Fibroblast of lung (primary cell): Measurements from ENCODE around the gene GDF10. TPM values are rescaled to one million over a fixed set of nuclear protein-coding genes. Genes with fewer than 3 reads are reported as not detected.

Source experiments
- DNase-seq, 2 donors: peaks; one replicate each; pipeline versions ENCODE4 v3.0.0 to v3.0.0-alpha.2; 2010; ENCODE audit warnings: low read depth in 2 of 2
- H2AFZ ChIP-seq: 2 replicates; pipeline ENCODE4 v1.5.1; 2012; ENCODE audit warnings: low read length, control low read depth, inconsistent platforms
- H3K27ac ChIP-seq: 2 replicates; pipeline ENCODE4 v1.5.1; 2011; ENCODE audit warnings: low read length, control low read depth; ENCODE audit not compliant: insufficient read depth
- H3K27me3 ChIP-seq: 2 replicates; pipeline ENCODE4 v1.5.1; 2011; ENCODE audit warnings: mild to moderate bottlenecking, low read length; ENCODE audit not compliant: control insufficient read depth, insufficient read depth
- H3K36me3 ChIP-seq: 2 replicates; pipeline ENCODE4 v1.5.1; 2011; ENCODE audit warnings: low read length; ENCODE audit not compliant: control insufficient read depth, insufficient read depth
- H3K4me1 ChIP-seq: 2 replicates; pipeline ENCODE4 v1.5.1; 2011; ENCODE audit warnings: low read length; ENCODE audit not compliant: control insufficient read depth, insufficient read depth; ENCODE audit errors: extremely low read depth
- H3K4me2 ChIP-seq: 2 replicates; pipeline ENCODE4 v1.5.1; 2011; ENCODE audit warnings: low read length, control low read depth; ENCODE audit not compliant: insufficient read depth; ENCODE audit errors: extremely low read depth
- H3K4me3 ChIP-seq, 4 experiments: fragments of 200-600 bp in 1 of 4; sonication (generic) in 1 of 4; replicated peaks in 1 of 4; 2 replicates each; pipeline ENCODE4 v1.5.1; 2011 to 2016; ENCODE audit warnings: low read length in 4 of 4, low read depth in 3 of 4, mild to moderate bottlenecking in 3 of 4, control low read depth in 2 of 4, inconsistent platforms in 1 of 4, mixed read lengths in 1 of 4; ENCODE audit not compliant: insufficient read depth in 1 of 4; ENCODE audit errors: control extremely low read depth in 1 of 4
- H3K79me2 ChIP-seq: 2 replicates; pipeline ENCODE4 v1.5.1; 2012; ENCODE audit warnings: mild to moderate bottlenecking, low read length, inconsistent platforms; ENCODE audit not compliant: control insufficient read depth, insufficient read depth
- H3K9ac ChIP-seq: 2 replicates; pipeline ENCODE4 v1.5.1; 2011; ENCODE audit warnings: mild to moderate bottlenecking, low read length, control low read depth; ENCODE audit not compliant: insufficient read depth
- H3K9me3 ChIP-seq: 2 replicates; pipeline ENCODE4 v1.5.1; 2012; ENCODE audit warnings: low read depth, low read length; ENCODE audit not compliant: control insufficient read depth, insufficient read depth
- H4K20me1 ChIP-seq: 2 replicates; pipeline ENCODE4 v1.5.1; 2011; ENCODE audit warnings: low read length; ENCODE audit not compliant: control insufficient read depth, insufficient read depth; ENCODE audit errors: extremely low read depth
- CTCF ChIP-seq, 2 donors: IDR thresholded peaks in 1 of 2; conservative IDR thresholded peaks in 1 of 2; 1 replicate in 1 of 2; 2 replicates in 1 of 2; pipeline ENCODE4 v1.5.1; 2011 to 2012; ENCODE audit warnings: low read length in 2 of 2, control low read depth in 1 of 2, inconsistent platforms in 1 of 2, low read depth in 1 of 2, mild to moderate bottlenecking in 1 of 2
- EZH2 ChIP-seq: IDR thresholded peaks from 2 replicates; pipeline ENCODE4 v1.5.1; 2012; ENCODE audit warnings: low read length, control low read depth, mild to moderate bottlenecking; ENCODE audit errors: missing control alignments
- polyA plus RNA-seq, 2 donors: library from polyadenylated mRNA; depleted of rRNA in 1 of 2; stranded (reverse) in 1 of 2; unstranded in 1 of 2; fragments of >200 nt; gene quantifications; 2 replicates each; pipeline ENCODE4 v1.2.1, GENCODE V29; 2011 to 2012; ENCODE audit warnings: missing spikeins in 1 of 2
- total RNA-seq: library from RNA; depleted of rRNA; stranded (reverse); fragments of >200 nt; gene quantifications from 2 replicates; pipeline ENCODE4 v1.2.1, GENCODE V29; 2014

GDF10 gene
- total and polyA plus RNA-seq, 2 donors (not counting 1 experiment from before 2014, with no cell fraction given): 6.2 to 25.1 TPM

GRCh38 chr10:47357131-47357582, 57.2 kb downstream of the GDF10 start:
- Histone ChIP-seq H3K4me1 (no peaks in the 10 kb centered on the region), H3K9ac (no peak overlapping the region), H3K4me2 (no peak overlapping the region), H3K27me3 (peaks cover 2% of the 10 kb centered on the region), H3K27ac (no peak overlapping the region), H3K36me3 (no peaks in the 10 kb centered on the region), H3K9me3 (no peaks in the 10 kb centered on the region), H3K4me3 (no peak overlapping the region), H4K20me1 (no peaks in the 10 kb centered on the region), H2AFZ (no peak overlapping the region), H3K79me2 (no peaks in the 10 kb centered on the region)
- DNase-seq: no peak
- TF ChIP-seq CTCF (conservative IDR thresholded peaks at IDR 0.05 in 1 of 2, IDR thresholded peaks at IDR 0.05 in 1 of 2; ENCODE audit: low read depth in 1 of 2, low read length in 2 of 2) (no peak), EZH2 (no peak)

DNA sequence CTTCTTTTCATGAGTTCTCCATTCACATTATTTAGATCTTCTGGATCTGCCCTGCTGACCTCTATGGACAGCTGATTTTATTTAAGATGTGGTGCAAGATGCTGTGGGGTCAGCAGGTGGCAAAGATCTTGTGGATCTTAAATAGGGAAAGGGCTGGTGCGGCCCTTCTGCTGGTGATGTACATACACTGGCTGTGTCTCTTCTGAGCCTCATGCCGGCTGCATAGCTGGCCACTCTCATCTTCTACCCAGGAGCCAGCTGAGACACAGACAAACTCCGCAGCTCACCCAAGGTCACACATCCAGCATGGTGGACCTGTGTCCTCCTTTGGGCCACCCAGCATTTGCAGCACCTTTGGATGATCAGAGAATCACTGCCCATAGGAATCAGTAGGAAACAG, 57.9 kb downstream of the GDF10 start:
- TF ChIP-seq EZH2: no peak
- no peak for TF ChIP-seq CTCF (conservative IDR thresholded peaks at IDR 0.05 in 1 of 2, IDR thresholded peaks at IDR 0.05 in 1 of 2; ENCODE audit: low read depth in 1 of 2, low read length in 2 of 2)
- no peak overlapping the region for H3K9ac ChIP-seq
- H3K4me3 ChIP-seq: no peak overlapping the region
- H3K27ac ChIP-seq: no peak overlapping the region
- peaks cover 6% of the 10 kb centered on the region for H3K27me3 ChIP-seq
- H4K20me1 ChIP-seq: no peaks in the 10 kb centered on the region
- no peak for DNase-seq
- no peak overlapping the region for H2AFZ ChIP-seq
- no peaks in the 10 kb centered on the region for H3K79me2 ChIP-seq
- H3K9me3 ChIP-seq: no peaks in the 10 kb centered on the region
- H3K4me2 ChIP-seq: no peak overlapping the region
- no peaks in the 10 kb centered on the region for H3K4me1 ChIP-seq
- H3K36me3 ChIP-seq: no peaks in the 10 kb centered on the region

DNA sequence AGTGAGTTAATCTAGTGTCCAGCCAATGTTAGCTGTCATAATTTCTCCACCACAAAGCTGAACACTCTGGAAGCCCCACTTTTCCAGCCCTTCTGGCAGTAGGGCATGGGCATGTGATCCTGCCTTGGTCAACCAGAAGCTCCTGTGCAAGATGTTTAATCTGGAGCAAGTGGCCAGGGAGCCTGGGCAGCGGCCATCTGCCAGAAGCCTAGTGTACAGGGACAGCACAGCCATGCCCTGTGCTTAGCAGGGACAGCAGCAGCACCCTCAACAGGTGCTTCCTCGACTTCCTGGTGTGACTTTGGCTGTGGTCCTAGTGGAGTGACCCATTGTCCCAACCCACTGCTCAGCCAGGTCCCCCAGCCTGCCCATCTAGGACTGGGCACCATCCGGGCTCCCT, 58.5 kb downstream of the GDF10 start:
- Histone ChIP-seq H3K79me2 (no peaks in the 10 kb centered on the region), H3K36me3 (no peaks in the 10 kb centered on the region), H3K4me1 (no peaks in the 10 kb centered on the region), H3K27me3 (peaks cover 6% of the 10 kb centered on the region), H3K27ac (no peak overlapping the region), H2AFZ (no peak overlapping the region), H3K4me3 (no peak overlapping the region), H3K9ac (no peak overlapping the region), H3K9me3 (no peaks in the 10 kb centered on the region), H3K4me2 (no peak overlapping the region), H4K20me1 (no peaks in the 10 kb centered on the region)
- DNase-seq: no peak
- TF ChIP-seq CTCF (conservative IDR thresholded peaks at IDR 0.05 in 1 of 2, IDR thresholded peaks at IDR 0.05 in 1 of 2; ENCODE audit: low read depth in 1 of 2, low read length in 2 of 2) (no peak), EZH2 (no peak)
